ENCODE measurements around the gene RNLS. TPM values are rescaled to one million over a fixed set of nuclear protein-coding genes. Genes with fewer than 3 reads are reported as not detected.

RNLS gene
- total and polyA plus RNA-seq, 2 of the 4 experiments (the other 2 are of a cell fraction): 4.5 to 7.0 TPM

DNA sequence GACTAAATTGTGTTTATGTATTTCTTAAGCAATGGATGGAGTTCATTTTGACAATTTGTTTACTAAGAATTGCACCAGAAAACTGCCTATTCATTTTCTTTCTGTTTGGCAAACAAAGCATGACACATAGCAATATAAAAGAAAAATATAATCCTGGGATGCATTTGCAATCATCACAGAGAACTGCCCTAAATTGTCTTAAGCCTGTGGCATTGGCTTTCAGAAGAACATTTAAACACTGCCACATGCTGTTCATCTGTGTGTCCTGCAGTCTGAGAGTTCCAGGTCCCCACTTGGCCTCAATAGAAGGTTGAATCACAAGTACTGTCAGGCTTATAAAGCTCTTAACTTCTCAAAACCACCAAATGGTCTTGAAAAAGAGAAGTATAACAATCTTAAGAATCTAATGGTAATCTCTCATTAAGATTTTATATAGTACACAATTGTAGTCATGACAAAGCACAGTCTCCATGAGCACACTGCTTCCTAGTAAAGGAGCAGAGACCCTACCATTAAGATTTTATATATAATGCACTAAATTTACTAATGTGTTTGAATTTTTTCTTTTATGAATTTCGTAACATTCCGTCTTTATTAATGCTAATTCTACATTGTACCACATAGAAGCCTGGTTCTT lies 29.9 kb downstream of the RNLS start:
- H2BK120ac ChIP-seq (ENCODE audit: low read depth, low read length): no peak overlapping the region
- no peak overlapping the region for H2AK5ac ChIP-seq (ENCODE audit: low read depth, low read length)
- intact Hi-C loops (cut with micrococcal nuclease): loop anchor here (1.0 to 10.0 kb wide), 7 partner anchors 151 to 896 kb away; no protein-coding TSS in a partner anchor
- no peak overlapping the region for H2BK5ac ChIP-seq (ENCODE audit: low read depth, low read length, poor library complexity, severe bottlenecking)
- H3K4ac ChIP-seq (ENCODE audit: low read depth, low read length): no peak overlapping the region
- dilution Hi-C loops (cut with HindIII; ENCODE audit: low sequenced_read_pairs, unreplicated experiment): no loop called here
- H3K9me1 ChIP-seq (ENCODE audit: insufficient read depth, low read length): no peaks in the 10 kb centered on the region
- no peak overlapping the region for H2AK9ac ChIP-seq (replicated peaks; ENCODE audit: low read depth, low read length, poor library complexity)
- in situ Hi-C loops (cut with MboI; ENCODE audit: low sequenced_read_pairs): loop anchor here (5.0 kb wide), 1 partner anchor 696 kb away; no protein-coding TSS in a partner anchor
- no peak overlapping the region for H3K18ac ChIP-seq (ENCODE audit: low read depth, low read length)
- no peaks in the 10 kb centered on the region for H3K79me1 ChIP-seq (ENCODE audit: low read depth in 1 of 2, low read length in 2 of 2)
- no peak overlapping the region for H3K9ac ChIP-seq (ENCODE audit: low read depth, low read length)
- no TSS peak for BruUV-seq (replicated peaks)
- no peak overlapping the region for H3K4me2 ChIP-seq (ENCODE audit: low read depth, low read length)
- H3K56ac ChIP-seq (ENCODE audit: extremely low read depth, insufficient read depth, low read length): no peak overlapping the region
- no peaks in the 10 kb centered on the region; the same call in 1 of the 2 replicates for H3K9me3 ChIP-seq (ENCODE audit: control insufficient read depth, insufficient read depth, low read length)
- H2BK15ac ChIP-seq (ENCODE audit: low read depth, low read length): no peak overlapping the region
- no peak overlapping the region for H3K27ac ChIP-seq (ENCODE audit: insufficient read depth, low read length)
- no CpG with 5 or more reads among the region's 2 CpGs for WGBS, 2 experiments (ENCODE audit: extremely low coverage in 2 of 2, insufficient read length in 1 of 2)
- H4K91ac ChIP-seq (ENCODE audit: insufficient read depth, low read depth, low read length): no peak overlapping the region
- no peak overlapping the region for H3K14ac ChIP-seq (replicated peaks; ENCODE audit: low read depth, low read length)
- no peak overlapping the region for H2AFZ ChIP-seq (replicated peaks; ENCODE audit: low read length, poor library complexity)
- H4K5ac ChIP-seq (ENCODE audit: low read depth, low read length): no peak overlapping the region
- H4K8ac ChIP-seq (ENCODE audit: low read depth in 2 of 2, low read length in 2 of 2): no peak overlapping the region
- no peak overlapping the region for H3K4me3 ChIP-seq (ENCODE audit: insufficient read depth, low read depth, low read length)
- no peaks in the 10 kb centered on the region; the same call in 1 of the 2 replicates for H3K4me1 ChIP-seq (ENCODE audit: control insufficient read depth, insufficient read depth, low read length)
- no peaks in the 10 kb centered on the region for H3K36me3 ChIP-seq (ENCODE audit: control insufficient read depth, insufficient read depth, low read length)
- ATAC-seq (ENCODE audit: low read depth) (peak; percentile 96), DNase-seq (peak; percentile 84)
- no peak overlapping the region for H2BK20ac ChIP-seq (ENCODE audit: low read depth, low read length)
- no peaks in the 10 kb centered on the region for H3K27me3 ChIP-seq (ENCODE audit: control insufficient read depth, insufficient read depth, low read length)
- TF ChIP-seq RFX5 (IDR thresholded peaks at IDR 0.05; ENCODE audit: low read depth, low read length) (no peak), RAD21 (IDR thresholded peaks at IDR 0.05; ENCODE audit: low read length) (peak; percentile 88), SMC3 (IDR thresholded peaks at IDR 0.05; ENCODE audit: low read depth, low read length) (peak; percentile 78)
- TF ChIP-seq, protein P1, sequence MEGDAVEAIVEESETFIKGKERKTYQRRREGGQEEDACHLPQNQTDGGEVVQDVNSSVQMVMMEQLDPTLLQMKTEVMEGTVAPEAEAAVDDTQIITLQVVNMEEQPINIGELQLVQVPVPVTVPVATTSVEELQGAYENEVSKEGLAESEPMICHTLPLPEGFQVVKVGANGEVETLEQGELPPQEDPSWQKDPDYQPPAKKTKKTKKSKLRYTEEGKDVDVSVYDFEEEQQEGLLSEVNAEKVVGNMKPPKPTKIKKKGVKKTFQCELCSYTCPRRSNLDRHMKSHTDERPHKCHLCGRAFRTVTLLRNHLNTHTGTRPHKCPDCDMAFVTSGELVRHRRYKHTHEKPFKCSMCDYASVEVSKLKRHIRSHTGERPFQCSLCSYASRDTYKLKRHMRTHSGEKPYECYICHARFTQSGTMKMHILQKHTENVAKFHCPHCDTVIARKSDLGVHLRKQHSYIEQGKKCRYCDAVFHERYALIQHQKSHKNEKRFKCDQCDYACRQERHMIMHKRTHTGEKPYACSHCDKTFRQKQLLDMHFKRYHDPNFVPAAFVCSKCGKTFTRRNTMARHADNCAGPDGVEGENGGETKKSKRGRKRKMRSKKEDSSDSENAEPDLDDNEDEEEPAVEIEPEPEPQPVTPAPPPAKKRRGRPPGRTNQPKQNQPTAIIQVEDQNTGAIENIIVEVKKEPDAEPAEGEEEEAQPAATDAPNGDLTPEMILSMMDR (conservative IDR thresholded peaks at IDR 0.05; ENCODE audit: low read depth, low read length): peak; percentile 79
- TF ChIP-seq, protein P2, sequence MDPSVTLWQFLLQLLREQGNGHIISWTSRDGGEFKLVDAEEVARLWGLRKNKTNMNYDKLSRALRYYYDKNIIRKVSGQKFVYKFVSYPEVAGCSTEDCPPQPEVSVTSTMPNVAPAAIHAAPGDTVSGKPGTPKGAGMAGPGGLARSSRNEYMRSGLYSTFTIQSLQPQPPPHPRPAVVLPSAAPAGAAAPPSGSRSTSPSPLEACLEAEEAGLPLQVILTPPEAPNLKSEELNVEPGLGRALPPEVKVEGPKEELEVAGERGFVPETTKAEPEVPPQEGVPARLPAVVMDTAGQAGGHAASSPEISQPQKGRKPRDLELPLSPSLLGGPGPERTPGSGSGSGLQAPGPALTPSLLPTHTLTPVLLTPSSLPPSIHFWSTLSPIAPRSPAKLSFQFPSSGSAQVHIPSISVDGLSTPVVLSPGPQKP (IDR thresholded peaks at IDR 0.05; ENCODE audit: borderline replicate concordance, low read depth, low read length): no peak
- H3K23ac ChIP-seq (ENCODE audit: low read depth, low read length): no peak overlapping the region
- POLR2A ChIA-PET (ENCODE audit: unreplicated experiment): no interaction called here
- CTCF ChIA-PET: interaction anchor here (0.9 kb wide), 1 partner anchor 30 kb away, joined by 4 read pairs; the partner anchor contains the start of gene RNLS
- no peaks in the 10 kb centered on the region for H4K20me1 ChIP-seq (ENCODE audit: insufficient read depth, low read length)

Data from IMR-90 (cell line).